HG03066 (cell line): ENCODE measurements around the gene NPLOC4.

Source experiments
- ATAC-seq: cut with Tn5 transposase; IDR thresholded peaks from one replicate; pipeline ENCODE4 v1.9.1; 2021; ENCODE audit warnings: low read depth; ENCODE audit not compliant: unreplicated experiment

Gene NPLOC4

DNA sequence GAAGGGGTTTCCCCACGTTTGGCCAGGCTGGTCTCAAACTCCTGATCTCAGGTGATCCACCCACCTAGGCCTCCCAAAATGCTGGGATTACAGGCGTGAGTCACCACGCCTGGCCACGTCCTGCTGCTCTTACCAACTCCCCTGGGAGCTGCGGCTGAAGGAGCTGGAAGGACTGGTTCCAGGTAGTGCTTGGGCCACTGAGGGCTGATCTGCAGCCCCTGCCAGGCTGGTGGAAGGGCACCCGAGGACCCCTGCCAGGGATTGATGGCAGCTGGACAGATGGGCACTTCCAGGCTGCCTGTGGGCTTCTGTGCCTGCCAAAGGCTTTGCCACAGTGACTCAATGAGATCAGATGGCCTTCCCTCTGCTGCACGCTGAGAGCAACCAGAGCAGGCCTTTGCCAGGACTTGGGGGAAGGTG is 27.1 kb upstream of the NPLOC4 start:
- ATAC-seq, result no peak

- no peak for ATAC-seq
These were observed 25.1 kb upstream of the NPLOC4 start for GRCh38 chr17:81662002-81662401.

DNA sequence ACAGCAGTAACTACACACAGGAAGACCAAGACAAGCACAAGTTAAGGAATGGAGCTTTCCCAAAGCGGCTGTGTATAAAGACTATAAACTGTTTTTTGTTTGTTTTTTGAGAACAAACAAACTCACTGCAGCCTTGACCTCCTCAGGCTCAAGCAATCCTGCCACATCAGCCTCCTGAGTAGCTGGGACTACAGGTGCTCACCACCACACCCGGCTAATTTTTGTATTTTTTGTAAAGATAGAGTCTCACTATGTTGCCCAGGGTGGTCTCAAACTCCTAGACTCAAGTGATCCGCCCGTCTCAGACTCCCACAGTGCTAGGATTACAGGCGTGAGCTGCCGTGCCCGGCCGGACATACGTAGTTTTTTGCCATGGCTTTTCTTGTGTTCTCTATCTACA is 23.5 kb upstream of the NPLOC4 start:
- ATAC-seq, result no peak

GRCh38 chr17:81659038-81659437 is 22.1 kb upstream of the NPLOC4 start:
- ATAC-seq, result no peak

DNA sequence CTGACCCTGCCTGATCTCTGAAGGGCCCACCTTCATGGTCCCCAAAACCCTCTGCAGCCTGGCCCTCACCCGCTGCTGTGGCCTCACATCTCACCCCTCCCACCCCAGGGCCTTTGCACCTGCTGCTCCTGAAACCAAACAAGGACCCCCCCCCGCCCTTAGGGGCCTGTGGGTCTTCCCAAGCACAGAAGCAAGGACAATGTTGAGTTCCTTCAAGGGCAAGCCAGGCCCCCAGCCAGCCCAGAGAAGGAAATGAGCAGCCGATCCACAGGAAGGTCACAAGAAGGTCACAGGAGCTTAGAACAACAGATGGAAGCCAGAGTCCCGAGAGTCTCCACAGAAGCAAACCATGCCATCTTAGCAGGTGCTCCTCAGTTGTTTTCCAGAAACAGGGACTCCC is 19.9 kb upstream of the NPLOC4 start:
- no peak for ATAC-seq

DNA sequence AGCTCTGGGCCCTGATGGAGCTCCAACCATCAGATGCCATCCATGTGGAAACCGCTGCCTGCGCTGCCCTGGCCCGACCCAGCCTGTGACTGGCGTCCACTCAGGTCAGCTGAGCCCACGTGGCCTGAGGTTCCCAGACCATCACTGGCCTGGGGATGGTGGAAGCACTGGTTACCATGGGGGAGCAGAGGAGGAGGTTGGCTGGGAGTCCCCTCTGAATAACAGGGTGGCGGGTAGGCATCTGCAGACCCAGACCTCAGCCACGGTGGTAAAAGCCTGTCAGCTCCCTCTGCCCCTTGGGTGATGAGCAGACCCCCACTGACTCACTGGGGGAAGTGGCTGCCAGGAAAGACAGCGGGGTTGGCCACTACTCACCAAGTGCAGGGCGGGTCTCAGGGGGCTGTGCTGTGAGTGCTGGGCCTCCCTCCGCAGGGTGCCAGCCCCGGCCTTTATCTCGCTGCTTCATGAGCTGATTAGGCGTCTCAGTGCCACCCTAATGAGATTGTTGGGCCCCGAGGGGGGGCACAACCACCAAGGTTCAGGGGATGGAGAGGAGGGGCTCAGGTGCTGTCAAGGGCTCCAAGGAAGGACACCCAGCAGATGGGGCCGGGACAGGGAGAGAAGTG is 19.3 kb upstream of the NPLOC4 start, which contains the start of gene PDE6G:
Gene PDE6G (minus strand): TSS at position 425 of the 626 bp plus-strand sequence. CDS start 3,237 bp downstream, outside the sequence.
- no peak for ATAC-seq

DNA sequence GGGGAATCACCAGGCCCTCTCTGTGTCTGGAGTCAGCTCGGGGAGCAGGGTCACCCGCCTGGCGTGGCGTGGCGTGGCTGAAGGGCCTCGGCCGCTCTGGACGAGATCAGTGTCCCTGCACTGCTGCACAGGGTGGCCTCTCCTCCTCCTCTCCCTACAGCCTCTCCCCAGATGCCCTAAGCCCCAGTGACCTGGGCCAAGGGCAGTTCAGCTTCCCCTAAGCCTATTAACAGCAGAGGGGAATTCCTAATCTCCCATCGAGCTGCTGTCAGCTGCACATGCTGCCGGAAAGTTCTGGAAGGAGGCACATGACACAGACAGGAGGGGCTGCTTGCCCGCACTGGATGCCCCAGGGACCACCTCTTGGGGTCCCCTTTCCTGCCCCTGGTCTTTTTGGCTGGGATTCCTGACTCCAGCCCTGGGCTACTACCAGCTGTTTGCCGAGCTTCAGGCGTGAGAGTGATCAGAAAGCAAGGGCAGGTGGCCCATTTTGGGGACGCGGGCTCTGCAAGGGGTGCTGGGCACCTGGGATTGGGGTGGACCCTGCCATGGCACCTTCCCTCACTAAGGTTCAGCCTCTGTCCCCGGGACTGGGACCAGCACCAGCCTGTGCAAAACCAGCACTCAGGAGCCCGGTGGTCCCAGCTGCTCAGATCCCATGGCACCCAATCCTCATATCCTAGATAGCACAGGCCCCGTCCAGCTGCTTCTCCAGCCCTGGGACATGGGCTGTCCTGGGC is 18.6 kb upstream of the NPLOC4 start:
- no peak for ATAC-seq

- no peak for ATAC-seq
These were observed 16.2 kb upstream of the NPLOC4 start for GRCh38 chr17:81652906-81653771.

DNA sequence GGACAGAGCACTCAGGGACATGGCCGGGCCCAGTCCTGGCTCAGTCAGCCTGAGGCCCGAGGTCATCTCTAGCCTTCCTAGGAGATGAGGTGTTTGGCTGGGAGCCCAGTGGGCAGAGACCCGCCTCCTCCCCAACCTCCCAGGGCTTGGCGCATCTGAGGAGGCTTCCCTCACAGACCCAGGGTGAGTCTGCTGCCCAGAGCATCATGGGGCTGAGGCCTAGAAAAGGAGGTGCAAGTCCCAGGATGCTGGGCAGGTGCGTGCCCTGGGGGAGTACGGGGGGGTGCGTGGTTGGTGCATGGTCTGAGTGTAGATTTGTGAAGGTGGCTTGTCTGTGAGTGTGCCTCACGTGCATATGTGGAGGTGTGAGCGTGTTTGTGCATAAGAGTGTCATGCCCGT is 14.8 kb upstream of the NPLOC4 start:
- no peak for ATAC-seq

GRCh38 chr17:81650951-81651350 is 14.0 kb upstream of the NPLOC4 start:
- ATAC-seq, result no peak

- no peak for ATAC-seq
These were observed 11.8 kb upstream of the NPLOC4 start for GRCh38 chr17:81648707-81649085.

DNA sequence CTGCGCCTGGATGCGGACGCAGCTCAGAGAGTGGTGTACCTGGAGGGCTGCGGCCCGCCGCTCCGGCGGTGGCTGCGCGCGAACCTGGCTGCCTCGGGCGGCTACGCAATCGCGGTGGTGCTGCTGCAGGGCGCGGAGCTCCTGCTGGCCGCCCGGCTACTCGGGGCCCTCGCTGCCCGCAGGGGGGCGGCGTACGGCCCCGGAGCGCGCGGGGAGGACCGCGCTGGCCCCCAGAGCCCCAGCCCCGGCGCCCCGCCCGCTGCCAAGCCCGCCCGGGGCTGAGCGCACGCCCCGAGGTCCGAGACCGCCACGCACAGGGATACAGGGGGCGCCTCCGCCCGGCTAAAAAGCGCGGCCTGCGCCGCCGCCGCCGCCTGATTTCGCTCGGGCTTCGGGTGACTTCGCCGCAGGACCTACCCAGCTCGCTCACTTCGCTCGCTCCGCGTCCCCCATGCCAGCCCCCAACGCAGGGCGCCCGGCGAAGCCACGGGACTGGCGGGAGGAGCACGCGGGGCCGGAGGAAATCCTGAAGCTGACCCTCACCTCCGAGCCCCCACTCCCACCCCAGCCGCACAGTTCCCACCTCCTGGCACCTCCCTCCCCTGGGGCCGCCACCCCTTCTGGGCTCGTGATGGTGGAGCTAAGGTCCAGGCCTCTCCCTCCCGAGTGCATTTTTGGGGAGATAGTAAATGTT is 11.2 kb upstream of the NPLOC4 start:
- no peak for ATAC-seq

DNA sequence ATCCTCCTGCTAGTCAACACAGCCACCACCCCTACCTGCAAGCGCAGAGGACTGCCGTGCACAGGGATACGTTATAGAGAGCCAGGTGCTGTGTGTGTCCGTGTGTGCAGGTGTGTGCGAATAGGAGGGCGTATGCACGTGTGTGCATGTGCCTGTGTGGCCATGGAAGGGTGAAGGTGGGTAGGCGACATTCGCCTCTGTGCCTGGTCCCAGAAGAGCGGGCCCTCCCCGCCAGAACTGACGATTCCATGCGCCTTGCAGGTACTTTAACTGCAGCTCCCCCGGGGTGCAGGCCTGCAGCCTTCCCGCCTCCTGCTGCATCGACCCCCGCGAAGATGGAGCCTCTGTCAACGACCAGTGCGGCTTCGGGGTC is 10.7 kb upstream of the NPLOC4 start:
- no peak for ATAC-seq

- no peak for ATAC-seq
These were observed 10.1 kb upstream of the NPLOC4 start for GRCh38 chr17:81646869-81647600.

- no peak for ATAC-seq
These were observed 8.4 kb upstream of the NPLOC4 start for GRCh38 chr17:81644976-81645952.

DNA sequence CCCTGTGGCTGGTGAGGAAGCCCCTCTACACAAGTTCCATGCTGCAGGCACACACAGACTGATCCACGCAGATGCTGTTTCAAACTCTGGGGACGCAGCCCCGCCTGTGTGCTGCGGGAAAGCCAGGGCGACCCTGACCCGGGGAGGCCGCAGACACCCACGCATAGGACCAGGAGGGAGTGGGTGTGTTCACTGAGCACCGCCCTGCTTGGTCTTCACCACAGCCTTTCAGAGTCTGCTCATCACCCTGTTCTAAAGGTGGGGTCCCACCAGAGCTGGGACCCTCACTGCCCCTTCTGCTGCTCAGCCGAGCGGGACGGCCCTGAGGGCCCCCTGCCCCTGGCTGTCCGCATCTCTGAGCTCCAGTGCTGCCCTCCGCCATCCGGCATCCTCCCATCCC is 7.6 kb upstream of the NPLOC4 start:
- no peak for ATAC-seq

DNA sequence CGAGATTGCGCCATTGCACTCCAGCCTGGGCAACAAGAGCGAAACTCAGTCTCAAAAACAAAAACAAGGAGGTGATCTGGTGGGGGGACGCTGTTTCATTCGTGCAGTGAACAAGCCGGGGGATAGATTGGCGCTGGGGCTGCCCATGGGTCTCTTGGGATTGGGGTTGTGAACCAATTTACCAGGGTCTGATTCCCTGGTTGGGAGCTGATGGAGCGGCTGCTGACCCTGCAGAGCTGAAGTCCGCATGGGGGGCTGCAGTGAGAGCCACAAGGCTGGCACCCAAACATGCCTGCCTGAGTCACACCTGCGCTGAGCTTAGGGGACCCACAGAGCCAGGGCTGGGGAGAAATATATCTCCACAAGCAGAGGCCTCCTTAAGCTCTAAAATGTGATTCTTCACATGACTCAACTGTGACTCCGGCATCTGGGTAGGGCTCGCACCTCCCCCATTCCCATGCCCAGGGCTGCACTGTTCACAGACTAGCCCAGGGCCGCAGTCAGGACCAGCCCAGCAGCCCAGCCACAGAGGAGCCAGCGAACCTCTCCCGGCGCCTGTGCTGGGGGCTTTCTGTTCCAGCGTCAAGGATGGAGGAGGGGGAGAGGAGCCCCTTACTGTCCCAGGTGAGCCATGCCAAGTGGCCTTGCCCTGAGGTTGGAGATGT is 5.0 kb upstream of the NPLOC4 start:
- ATAC-seq, result no peak

GRCh38 chr17:81640011-81640410 is 3.1 kb upstream of the NPLOC4 start:
- ATAC-seq, result no peak
